NCI-H226 (cell line): ENCODE data around the gene TUBB4B.
"Not testable (repeated sequence)": the region's sequence is repeated elsewhere in the genome, so short reads cannot be mapped to it uniquely, and the experiment has no call there.

Experiments used
- DNase-seq: peaks from one replicate; pipeline ENCODE4 v3.0.0-alpha.2; 2015

TUBB4B gene

DNA sequence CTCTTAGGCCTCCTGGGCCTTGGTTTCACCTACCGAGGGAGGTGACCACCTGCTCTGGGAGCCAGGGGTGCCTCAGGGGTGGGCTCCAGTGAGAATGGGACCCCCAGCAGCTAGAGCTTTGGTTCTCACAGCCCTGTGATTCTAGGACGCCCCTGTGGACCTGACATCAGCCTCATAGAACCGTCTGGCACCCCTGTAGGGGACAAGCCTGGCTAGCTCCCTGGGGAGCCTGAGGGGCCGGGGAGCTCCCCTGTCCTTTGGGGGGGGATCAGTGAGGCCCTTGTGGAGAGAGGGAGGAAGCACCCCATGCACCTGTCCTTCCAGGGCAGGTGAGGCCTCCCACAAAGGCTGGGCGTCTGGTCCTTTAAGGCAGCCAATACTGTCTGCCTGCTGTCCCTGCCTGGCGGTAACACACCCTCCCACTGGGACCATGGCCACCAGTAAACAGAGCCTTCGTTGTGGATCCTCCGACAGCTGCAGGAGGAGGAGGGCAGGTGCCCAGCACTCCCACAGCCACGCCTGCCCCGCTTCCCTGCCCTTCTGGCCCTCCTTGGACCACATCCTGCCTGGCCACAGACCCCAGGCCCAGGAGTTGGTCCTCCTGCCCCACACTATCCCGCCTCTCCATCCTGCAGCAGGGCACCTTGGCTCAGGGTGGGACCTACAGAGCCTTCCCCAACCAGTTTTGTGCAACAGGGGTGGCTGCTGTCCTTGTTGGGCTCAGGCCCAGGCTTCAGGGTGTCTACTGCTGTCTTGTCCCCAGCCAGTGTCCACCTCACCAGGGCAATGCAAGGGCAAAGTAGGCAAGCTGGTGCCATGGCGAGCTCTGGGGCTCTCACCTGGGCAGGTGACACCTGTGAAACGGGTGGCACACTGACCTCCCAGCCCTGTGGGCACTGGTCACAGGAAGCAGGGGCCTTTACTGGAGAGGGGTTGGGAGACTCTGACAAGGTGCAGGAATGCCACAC, 3.0 kb upstream of the TUBB4B start:
- no peak for DNase-seq

DNA sequence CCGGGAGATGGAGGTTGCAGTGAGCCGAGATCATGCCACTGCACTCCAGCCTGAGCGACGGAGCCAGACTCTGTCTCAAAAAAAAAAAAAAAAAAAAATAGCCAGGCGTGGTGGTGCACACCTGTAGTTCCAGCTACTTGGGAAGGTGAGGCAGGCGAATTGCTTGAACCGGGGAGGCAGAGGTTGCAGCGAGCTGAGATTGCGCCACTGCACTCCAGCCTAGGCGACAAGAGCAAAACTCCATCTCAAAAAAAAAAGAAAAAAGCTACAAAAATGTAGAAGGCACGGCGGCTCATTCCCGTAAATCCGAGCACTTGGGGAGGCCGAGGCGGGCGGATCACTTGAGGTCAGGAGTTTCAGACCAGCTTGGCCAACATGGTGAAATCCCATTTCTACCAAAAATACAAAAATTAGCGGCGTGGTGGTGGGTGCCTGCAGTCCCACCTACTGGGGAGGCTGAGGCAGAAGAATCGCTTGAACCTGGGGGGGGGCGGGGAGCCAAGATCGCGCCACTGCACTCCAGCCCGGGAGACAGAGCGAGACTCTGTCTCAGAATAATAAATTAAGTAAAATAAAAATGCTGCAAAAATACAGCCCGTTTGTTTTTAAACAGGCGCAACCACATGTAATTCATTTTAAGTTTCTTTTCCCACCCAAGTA, 1.4 kb upstream of the TUBB4B start:
- DNase-seq, result not testable (repeated sequence)

- peak; percentile 68 for DNase-seq
Observed at GRCh38 chr9:137240318-137240840, 708 bp upstream of the TUBB4B start.

DNA sequence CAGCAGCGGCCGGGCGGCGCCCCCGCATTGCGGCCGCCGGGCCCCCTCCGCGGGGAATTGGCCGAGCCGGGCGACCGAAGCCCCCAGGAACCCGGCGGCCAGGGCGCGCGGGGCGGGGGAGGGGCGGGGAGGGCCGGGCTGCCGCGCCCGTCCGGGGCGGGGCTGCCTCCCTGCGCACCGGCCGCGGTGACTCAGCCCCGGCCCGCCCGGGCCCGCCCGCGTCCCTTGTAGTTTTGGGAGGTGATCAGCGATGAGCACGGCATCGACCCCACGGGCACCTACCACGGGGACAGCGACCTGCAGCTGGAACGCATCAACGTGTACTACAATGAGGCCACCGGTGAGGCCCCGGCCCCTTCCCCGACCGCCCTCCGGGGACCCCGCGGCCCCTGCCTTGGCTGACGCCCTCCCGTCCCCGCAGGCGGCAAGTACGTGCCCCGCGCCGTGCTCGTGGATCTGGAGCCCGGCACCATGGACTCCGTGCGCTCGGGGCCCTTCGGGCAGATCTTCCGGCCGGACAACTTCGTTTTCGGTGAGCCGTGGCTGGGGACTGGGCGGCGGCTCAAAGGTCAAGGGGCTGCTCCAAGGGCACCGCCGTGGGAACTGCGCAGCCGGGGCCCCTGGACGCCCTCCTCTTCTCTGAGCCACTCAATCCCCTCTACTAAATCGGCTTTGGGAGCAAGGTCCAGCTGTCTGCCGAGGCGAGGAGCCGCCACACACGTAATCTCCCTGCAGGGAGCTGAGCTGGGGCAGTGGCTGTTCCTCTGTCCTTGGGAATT, 592 bp downstream of the TUBB4B start:
- DNase-seq, result peak; percentile 47

DNA sequence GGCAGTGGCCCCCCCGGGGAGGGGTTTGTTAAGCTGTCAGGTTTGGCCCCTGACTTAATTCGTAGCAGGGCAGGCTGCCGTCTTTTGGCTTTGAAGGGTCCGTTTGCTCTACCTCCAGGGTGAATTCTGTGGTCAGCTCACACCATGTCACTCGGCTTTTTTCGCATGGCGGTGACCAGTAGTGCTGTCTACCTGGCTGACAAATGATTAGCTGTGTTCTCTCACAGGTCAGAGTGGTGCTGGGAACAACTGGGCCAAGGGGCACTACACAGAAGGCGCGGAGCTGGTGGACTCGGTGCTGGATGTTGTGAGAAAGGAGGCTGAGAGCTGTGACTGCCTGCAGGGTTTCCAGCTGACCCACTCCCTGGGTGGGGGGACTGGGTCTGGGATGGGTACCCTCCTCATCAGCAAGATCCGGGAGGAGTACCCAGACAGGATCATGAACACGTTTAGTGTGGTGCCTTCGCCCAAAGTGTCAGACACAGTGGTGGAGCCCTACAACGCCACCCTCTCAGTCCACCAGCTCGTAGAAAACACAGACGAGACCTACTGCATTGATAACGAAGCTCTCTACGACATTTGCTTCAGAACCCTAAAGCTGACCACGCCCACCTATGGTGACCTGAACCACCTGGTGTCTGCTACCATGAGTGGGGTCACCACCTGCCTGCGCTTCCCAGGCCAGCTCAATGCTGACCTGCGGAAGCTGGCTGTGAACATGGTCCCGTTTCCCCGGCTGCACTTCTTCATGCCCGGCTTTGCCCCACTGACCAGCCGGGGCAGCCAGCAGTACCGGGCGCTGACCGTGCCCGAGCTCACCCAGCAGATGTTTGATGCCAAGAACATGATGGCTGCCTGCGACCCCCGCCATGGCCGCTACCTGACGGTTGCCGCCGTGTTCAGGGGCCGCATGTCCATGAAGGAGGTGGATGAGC, 1.4 kb downstream of the TUBB4B start:
- DNase-seq, result no peak

GRCh38 chr9:137243266-137243625, 2.2 kb downstream of the TUBB4B start:
- not testable (repeated sequence) for DNase-seq

- DNase-seq, result no peak
Observed at GRCh38 chr9:137243626-137244485, 2.8 kb downstream of the TUBB4B start.

DNA sequence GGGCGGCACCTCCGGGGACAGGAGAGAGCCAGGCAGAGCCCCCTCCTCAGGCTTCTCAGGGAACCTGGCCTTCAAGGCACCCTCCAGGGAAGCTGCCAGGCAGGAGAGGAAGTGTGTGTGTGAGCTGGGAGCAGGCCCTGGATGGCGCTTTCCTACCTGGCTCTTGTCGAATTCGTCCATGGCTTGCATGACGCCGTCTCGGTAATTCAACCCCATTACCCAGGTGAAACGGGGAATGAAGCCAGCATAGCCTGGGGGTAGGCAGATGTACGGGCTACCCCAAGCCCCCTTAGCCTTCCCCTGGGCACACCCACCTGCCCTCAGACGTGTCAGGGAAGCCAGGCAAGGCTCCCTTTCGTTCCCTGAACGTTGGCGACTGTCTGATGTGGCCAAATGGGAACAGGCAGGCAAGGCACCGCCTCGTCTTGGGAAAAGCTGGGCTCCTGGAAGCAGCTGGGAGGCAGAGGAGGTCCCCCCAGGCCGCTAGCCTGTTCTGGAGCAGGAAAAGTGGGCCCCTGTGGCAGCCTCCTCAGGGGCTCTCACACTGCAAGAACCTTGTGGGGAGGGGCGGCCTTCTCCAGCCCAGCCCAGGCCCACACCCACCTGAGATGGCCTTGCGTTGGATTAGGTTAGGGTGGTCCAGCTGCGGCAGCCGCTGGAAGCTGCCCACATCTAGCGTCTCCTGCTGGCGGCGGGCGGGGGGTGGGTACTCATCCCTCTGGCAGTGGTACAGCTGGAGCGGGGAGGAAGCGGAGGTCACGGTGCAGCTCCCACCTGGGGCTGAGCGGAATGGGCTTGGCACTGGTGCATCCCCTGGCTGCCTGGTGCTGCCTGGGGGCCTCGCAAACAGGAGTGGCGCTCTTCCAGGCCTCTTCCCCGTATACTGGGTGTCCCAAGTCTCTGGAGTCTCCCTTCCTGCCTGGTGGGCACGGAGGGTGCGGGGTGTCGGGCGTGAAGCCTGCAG, 3.7 kb downstream of the TUBB4B start:
- DNase-seq, result no peak

- DNase-seq, result no peak
Observed at GRCh38 chr9:137245450-137246421, 4.6 kb downstream of the TUBB4B start.

GRCh38 chr9:137247135-137247915, 6.2 kb downstream of the TUBB4B start:
- no peak for DNase-seq

GRCh38 chr9:137247916-137248175, 6.8 kb downstream of the TUBB4B start:
- no peak for DNase-seq

DNA sequence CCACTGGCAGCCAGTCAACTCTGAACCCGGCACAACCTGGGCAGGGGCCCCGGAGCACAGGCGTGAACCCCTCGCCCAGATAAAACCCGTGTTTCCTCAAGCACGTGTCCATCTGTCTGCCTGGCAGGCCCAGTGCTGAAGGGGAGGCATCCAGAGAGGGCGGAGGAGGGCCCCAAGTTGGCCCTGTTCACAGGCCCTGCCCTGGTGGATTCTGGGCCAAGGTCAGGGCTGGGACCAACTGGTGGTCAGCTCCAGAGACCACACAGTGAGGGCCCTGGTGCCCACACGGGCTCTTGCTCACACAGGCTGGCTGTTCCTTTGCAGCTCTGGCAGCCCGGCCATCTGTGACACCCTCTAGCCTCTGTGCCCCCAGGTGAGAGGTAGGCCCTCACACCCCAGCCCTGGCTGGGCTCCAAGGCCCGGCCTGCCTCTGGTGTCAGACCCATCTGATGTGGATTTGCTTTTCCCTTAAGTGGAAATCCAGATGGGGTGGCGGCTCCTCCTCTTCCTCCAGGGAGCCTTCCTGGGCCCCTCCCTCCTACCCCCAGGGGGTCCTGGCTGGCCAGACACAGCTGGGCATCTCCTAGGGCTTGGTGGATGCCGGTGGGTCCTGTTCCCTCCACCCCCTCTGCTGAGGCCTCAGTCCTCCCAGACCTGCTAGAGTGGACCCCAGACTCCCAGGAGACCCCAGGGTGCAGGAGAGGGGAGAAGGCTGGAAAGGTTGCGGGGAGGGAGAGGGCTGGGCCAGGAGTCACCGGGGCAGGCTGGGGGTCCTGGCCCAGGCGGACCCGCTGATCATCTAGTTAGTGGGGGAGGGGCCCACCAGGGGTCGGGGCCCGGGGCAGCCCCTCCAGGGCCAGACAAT, 9.5 kb downstream of the TUBB4B start:
- DNase-seq, result no peak

GRCh38 chr9:137251194-137251461, 10.0 kb downstream of the TUBB4B start, which contains the start of gene STPG3:
TSS of gene STPG3 (plus strand) at chr9:137251286. CDS start at chr9:137251287, 1 bp downstream.
- DNase-seq, result no peak

GRCh38 chr9:137251490-137252268, 10.6 kb downstream of the TUBB4B start:
- DNase-seq, result no peak

GRCh38 chr9:137252555-137253506, 11.7 kb downstream of the TUBB4B start:
- DNase-seq, result no peak
